ENCODE measurements around the gene AFMID. TPM values are rescaled to one million over a fixed set of nuclear protein-coding genes. Genes with fewer than 3 reads are reported as not detected.

AFMID gene
- total and polyA plus RNA-seq, 2 of the 13 experiments (the other 11 are each of a cell fraction or from before 2014, with no cell fraction given) = 249 to 270 TPM

GRCh38 chr17:78200451-78200850 lies 13.3 kb downstream of the AFMID start (continued):
- TF ChIP-seq ZHX2 (IDR thresholded peaks at IDR 0.05; ENCODE audit: low read depth) (no peak), ZHX2 (CRISPR knock-in tag; IDR thresholded peaks at IDR 0.05; ENCODE audit: borderline replicate concordance) (no peak), TERF1 (CRISPR knock-in tag; IDR thresholded peaks at IDR 0.05) (no peak), TRAFD1 (CRISPR knock-in tag; IDR thresholded peaks at IDR 0.05; ENCODE audit: borderline replicate concordance) (no peak), RBM22 (optimal IDR thresholded peaks at IDR 0.05; ENCODE audit: low read length) (peak; percentile 33), ZNF543 (CRISPR knock-in tag; IDR thresholded peaks at IDR 0.05) (no peak), POLR2G (IDR thresholded peaks at IDR 0.05; ENCODE audit: low read depth, low read length) (peak; percentile 52; the same call in 1 of the 2 replicates)
- TF ChIP-seq, protein P1, sequence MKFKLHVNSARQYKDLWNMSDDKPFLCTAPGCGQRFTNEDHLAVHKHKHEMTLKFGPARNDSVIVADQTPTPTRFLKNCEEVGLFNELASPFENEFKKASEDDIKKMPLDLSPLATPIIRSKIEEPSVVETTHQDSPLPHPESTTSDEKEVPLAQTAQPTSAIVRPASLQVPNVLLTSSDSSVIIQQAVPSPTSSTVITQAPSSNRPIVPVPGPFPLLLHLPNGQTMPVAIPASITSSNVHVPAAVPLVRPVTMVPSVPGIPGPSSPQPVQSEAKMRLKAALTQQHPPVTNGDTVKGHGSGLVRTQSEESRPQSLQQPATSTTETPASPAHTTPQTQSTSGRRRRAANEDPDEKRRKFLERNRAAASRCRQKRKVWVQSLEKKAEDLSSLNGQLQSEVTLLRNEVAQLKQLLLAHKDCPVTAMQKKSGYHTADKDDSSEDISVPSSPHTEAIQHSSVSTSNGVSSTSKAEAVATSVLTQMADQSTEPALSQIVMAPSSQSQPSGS (CRISPR knock-in tag; IDR thresholded peaks at IDR 0.05) = no peak
- TF ChIP-seq, protein P2, sequence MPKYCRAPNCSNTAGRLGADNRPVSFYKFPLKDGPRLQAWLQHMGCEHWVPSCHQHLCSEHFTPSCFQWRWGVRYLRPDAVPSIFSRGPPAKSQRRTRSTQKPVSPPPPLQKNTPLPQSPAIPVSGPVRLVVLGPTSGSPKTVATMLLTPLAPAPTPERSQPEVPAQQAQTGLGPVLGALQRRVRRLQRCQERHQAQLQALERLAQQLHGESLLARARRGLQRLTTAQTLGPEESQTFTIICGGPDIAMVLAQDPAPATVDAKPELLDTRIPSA (CRISPR knock-in tag; IDR thresholded peaks at IDR 0.05; ENCODE audit: borderline replicate concordance) = no peak
- TF ChIP-seq, protein P3, sequence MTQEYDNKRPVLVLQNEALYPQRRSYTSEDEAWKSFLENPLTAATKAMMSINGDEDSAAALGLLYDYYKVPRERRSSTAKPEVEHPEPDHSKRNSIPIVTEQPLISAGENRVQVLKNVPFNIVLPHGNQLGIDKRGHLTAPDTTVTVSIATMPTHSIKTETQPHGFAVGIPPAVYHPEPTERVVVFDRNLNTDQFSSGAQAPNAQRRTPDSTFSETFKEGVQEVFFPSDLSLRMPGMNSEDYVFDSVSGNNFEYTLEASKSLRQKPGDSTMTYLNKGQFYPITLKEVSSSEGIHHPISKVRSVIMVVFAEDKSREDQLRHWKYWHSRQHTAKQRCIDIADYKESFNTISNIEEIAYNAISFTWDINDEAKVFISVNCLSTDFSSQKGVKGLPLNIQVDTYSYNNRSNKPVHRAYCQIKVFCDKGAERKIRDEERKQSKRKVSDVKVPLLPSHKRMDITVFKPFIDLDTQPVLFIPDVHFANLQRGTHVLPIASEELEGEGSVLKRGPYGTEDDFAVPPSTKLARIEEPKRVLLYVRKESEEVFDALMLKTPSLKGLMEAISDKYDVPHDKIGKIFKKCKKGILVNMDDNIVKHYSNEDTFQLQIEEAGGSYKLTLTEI (CRISPR knock-in tag; conservative IDR thresholded peaks at IDR 0.05) = no peak

Data from HepG2 (cell line).